Lung (tissue), 12 donors: ENCODE results near the gene OR8G5. TPM values are rescaled to one million over a fixed set of nuclear protein-coding genes. Genes with fewer than 3 reads are reported as not detected.

Source experiments
- ATAC-seq: fragments of 200-7000 bp; cut with Tn5 transposase; one replicate; pipeline ENCODE4 v1.9.1; 2020; ENCODE audit warnings: moderate number of reproducible peaks; ENCODE audit not compliant: insufficient read depth, low FRiP score
- DNase-seq, 3 donors: peaks; one replicate each; pipeline ENCODE4 v3.0.0-alpha.2; 2013 to 2017
- H3K27ac ChIP-seq, 2 donors: one replicate each; pipeline ENCODE4 v1.5.1; 2013; ENCODE audit warnings: mild to moderate bottlenecking in 2 of 2, moderate library complexity in 2 of 2, control low read depth in 1 of 2, inconsistent platforms in 1 of 2, low read depth in 1 of 2, low read length in 1 of 2
- H3K27me3 ChIP-seq, 3 donors: one replicate each; pipeline ENCODE4 v1.5.1; 2013; ENCODE audit warnings: low read length in 2 of 3; ENCODE audit not compliant: control insufficient read depth in 3 of 3, insufficient read depth in 3 of 3
- H3K36me3 ChIP-seq, 4 donors: one replicate each; pipeline ENCODE4 v1.5.1; 2013; ENCODE audit warnings: low read length in 4 of 4, mild to moderate bottlenecking in 1 of 4, moderate library complexity in 1 of 4; ENCODE audit not compliant: control insufficient read depth in 4 of 4, insufficient read depth in 4 of 4
- H3K4me1 ChIP-seq, 5 donors: one replicate each; pipeline ENCODE4 v1.5.1; 2013; ENCODE audit warnings: low read length in 5 of 5, mild to moderate bottlenecking in 2 of 5, moderate library complexity in 1 of 5; ENCODE audit not compliant: control insufficient read depth in 5 of 5, insufficient read depth in 5 of 5
- H3K4me3 ChIP-seq: one replicate; pipeline ENCODE4 v1.5.1; 2013; ENCODE audit warnings: mild to moderate bottlenecking, control low read depth, moderate library complexity
- H3K9ac ChIP-seq, 2 donors: one replicate each; pipeline ENCODE4 v1.5.1; 2013; ENCODE audit warnings: low read length in 2 of 2, control low read depth in 1 of 2; ENCODE audit not compliant: insufficient read depth in 1 of 2
- H3K9me3 ChIP-seq, 4 donors: one replicate each; pipeline ENCODE4 v1.5.1; 2013; ENCODE audit warnings: low read length in 3 of 4, mild to moderate bottlenecking in 1 of 4, moderate library complexity in 1 of 4; ENCODE audit not compliant: control insufficient read depth in 4 of 4, insufficient read depth in 3 of 4
- whole genome bisulfite sequencing, 2 donors: extraction: QIAGEN DNeasy Blood & Tissue Kit; methylation state at CpG; one replicate each; pipeline ENCODE4 v1.1.7; 2013; 5-methylcytosine and 5-hydroxymethylcytosine counted together
- polyA plus RNA-seq, 2 donors: library from polyadenylated mRNA; stranded (reverse); fragments of 200-250 nt; gene quantifications; one replicate each; pipeline ENCODE4 v1.2.1, GENCODE V29; 2013
- total RNA-seq, 2 donors: library from RNA; depleted of rRNA in 1 of 2; stranded (reverse); fragments of >200 nt in 1 of 2; gene quantifications; one replicate each; pipeline ENCODE4 v1.2.1, GENCODE V29; 2014 to 2021
- TF ChIP-seq, protein P1 (sequence below): IDR thresholded peaks from 2 replicates; pipeline ENCODE4 v1.5.1; 2012; ENCODE audit warnings: mild to moderate bottlenecking; ENCODE audit errors: control extremely low read depth, extremely low read depth
- donor health status: control.
- donor health status: control.
- donor health status: Bipolar disorder and iron deficiency.
- donor health status: healthy.
- donor health status: DM: yes; HTN: yes; CAD: no.

The OR8G5 gene
- total and polyA plus RNA-seq, 4 donors, result 0.10 to 0.34 (median 0.13) TPM; not detected in 1

DNA sequence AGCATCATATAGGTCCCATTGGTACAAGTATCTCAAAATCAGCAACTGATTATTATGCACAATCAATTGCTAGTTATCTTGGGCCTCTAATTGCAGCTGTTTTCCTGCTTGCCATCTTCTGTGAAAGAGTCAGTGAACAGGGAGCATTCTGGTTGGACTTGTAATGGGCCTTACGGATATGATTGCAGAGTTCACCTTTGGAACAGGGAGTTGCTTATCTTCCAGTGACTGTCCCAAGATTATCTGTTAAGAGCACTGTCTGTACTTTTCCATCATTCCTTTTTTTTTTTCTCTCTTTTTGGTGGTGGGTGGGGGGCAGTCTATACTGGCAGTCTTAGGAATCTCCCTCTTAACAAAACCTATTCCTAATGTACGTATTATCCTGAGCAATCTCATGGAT, 17.8 kb downstream of the OR8G5 start:
- H3K9me3 ChIP-seq, result no peaks in the 10 kb centered on the region

DNA sequence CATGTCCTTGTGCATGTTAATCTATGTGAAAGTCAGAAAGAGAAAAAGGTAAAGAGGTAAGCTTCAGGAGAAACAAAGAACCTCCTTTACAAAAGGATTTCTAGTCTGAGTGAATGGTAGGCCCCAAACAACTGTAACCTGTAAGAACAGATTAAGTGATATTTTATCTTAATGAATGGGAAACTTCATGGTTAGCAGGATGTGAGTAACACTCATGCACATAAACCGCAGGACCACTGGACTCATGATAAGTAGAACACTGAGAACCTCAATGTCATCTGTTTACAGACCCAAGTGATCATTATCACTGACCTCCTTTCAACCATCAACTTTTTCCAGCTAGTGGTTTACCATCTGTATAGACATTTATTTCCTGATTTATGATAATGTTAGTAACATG, 19.9 kb downstream of the OR8G5 start:
- ATAC-seq, result no peak
- Histone ChIP-seq H3K36me3 (no peaks in the 10 kb centered on the region), H3K27ac (no peak overlapping the region), H3K4me1 (no peaks in the 10 kb centered on the region), H3K9ac (no peak overlapping the region), H3K27me3 (no peaks in the 10 kb centered on the region), H3K9me3 (no peaks in the 10 kb centered on the region), H3K4me3 (no peak overlapping the region)
- TF ChIP-seq, protein P1, sequence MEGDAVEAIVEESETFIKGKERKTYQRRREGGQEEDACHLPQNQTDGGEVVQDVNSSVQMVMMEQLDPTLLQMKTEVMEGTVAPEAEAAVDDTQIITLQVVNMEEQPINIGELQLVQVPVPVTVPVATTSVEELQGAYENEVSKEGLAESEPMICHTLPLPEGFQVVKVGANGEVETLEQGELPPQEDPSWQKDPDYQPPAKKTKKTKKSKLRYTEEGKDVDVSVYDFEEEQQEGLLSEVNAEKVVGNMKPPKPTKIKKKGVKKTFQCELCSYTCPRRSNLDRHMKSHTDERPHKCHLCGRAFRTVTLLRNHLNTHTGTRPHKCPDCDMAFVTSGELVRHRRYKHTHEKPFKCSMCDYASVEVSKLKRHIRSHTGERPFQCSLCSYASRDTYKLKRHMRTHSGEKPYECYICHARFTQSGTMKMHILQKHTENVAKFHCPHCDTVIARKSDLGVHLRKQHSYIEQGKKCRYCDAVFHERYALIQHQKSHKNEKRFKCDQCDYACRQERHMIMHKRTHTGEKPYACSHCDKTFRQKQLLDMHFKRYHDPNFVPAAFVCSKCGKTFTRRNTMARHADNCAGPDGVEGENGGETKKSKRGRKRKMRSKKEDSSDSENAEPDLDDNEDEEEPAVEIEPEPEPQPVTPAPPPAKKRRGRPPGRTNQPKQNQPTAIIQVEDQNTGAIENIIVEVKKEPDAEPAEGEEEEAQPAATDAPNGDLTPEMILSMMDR, result no peak
- 15 to 40% methylated on average over 1 of the region's 1 CpG for WGBS, 2 donors
- no peak for DNase-seq

More for the DNA sequence above, 17.8 kb downstream of the OR8G5 start:
- Histone ChIP-seq H3K27me3 (no peaks in the 10 kb centered on the region), H3K4me1 (no peaks in the 10 kb centered on the region), H3K36me3 (no peaks in the 10 kb centered on the region), H3K9ac (no peak overlapping the region), H3K27ac (no peak overlapping the region), H3K4me3 (no peak overlapping the region)
- TF ChIP-seq, protein P1, result no peak
- WGBS, 2 donors, result 95% methylated on average over 2 of the region's 2 CpGs
- no peak for ATAC-seq
- no peak for DNase-seq

DNA sequence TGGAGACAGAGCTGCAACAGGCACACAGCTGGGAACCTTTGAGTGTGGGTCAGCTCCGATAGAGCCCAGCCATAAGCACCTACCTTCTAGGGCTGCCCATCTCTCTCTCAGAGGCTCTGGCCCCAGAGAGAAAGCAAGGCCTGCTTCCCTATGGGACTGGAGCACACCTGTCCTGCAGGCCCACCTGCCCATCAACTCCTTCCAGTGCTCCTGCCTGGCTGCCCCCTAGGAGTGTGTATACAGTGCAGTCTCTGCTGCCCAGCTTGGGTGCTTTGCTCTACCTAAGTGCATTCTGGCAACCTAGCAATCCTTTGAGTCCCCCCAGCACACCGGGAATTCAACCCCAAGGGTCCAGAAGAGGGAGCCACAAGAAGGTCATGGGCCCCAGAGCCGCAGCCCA, 21.0 kb downstream of the OR8G5 start:
- no peak for DNase-seq
- TF ChIP-seq, protein P1, result no peak
- 90 to 94% methylated on average over 2 to 3 of the region's 3 CpGs for WGBS, 2 donors

DNA sequence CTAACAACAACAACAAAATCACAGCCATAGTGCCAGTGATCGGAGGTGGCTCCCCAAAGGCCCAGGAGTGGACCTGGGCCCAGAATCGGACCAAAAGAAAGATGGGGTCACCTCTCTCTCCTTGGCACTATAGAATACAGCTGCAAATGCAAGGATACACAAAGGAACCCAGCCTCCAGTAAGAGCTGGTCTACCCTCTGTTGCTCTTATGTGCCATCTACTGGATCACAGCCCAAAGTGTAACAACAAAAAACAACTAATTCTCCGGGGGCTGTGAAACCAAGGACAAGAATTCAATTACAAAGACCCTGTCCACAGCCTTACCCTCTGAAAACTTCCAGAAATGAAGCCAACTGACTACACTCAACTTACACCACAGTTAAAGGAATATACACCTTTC, 21.6 kb downstream of the OR8G5 start:
- ATAC-seq, result no peak
- Histone ChIP-seq H3K36me3 (no peaks in the 10 kb centered on the region), H3K27ac (no peak overlapping the region), H3K27me3 (no peaks in the 10 kb centered on the region), H3K4me1 (no peaks in the 10 kb centered on the region), H3K9me3 (no peaks in the 10 kb centered on the region), H3K4me3 (no peak overlapping the region), H3K9ac (no peak overlapping the region)
- peak in 1 of 3 donors; percentile 5 for DNase-seq
- 68 to 78% methylated on average over 3 of the region's 3 CpGs for WGBS, 2 donors
- TF ChIP-seq, protein P1, result no peak

More for the DNA sequence above, 21.0 kb downstream of the OR8G5 start:
- Histone ChIP-seq H3K4me3 (no peak overlapping the region), H3K4me1 (no peaks in the 10 kb centered on the region), H3K27ac (no peak overlapping the region), H3K9ac (no peak overlapping the region), H3K36me3 (no peaks in the 10 kb centered on the region), H3K9me3 (no peaks in the 10 kb centered on the region), H3K27me3 (no peaks in the 10 kb centered on the region)
- no peak for ATAC-seq
